NCI-H82 (cell line): ENCODE measurements around the gene PPIL1.
A peak's percentile ranks its signal among the peaks of the same experiment; 100 is the strongest.

Source experiments
- DNase-seq: peaks from one replicate; lab custom pipeline; 2025; lab: John Stamatoyannopoulos, UW

PPIL1 gene

GRCh38 chr6:36836111-36837021 lies 38.2 kb downstream of the PPIL1 start:
- no peak for DNase-seq

GRCh38 chr6:36834576-36835341 lies 39.8 kb downstream of the PPIL1 start:
- DNase-seq: peak; percentile 71

DNA sequence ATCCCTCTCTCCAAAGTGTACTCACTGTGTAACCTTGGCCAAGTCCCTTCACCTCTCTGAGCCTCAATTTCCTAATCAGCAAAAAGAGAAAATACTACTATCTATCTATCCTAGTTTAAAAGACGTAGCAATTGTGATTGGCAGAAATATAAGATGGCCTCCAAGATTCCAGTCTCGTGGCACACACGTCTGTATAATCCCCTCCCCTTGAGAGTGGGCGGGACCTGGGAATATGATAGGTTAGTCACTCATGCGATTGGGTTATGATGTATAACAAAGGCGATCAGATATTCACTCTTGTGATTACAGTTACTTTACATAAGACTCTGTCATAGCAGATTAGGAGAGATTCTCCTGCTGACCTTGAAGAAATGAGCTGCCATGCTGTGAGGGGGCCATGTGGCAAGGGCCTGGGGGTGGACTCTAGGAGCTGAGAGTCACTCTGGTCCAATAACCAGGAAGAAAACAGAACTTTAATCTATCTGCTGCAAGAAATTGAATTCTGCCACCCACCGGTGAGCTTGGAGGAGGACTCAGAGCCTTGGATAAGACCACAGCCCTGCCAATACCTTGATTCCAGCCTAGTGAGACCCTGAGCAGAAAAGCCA lies 41.3 kb downstream of the PPIL1 start:
- no peak for DNase-seq

- no peak for DNase-seq
Observed at GRCh38 chr6:36832313-36832712, 42.3 kb downstream of the PPIL1 start.

- no peak for DNase-seq
Observed at GRCh38 chr6:36830577-36830976, 44.0 kb downstream of the PPIL1 start.

GRCh38 chr6:36829919-36830544 lies 44.6 kb downstream of the PPIL1 start:
- no peak for DNase-seq

DNA sequence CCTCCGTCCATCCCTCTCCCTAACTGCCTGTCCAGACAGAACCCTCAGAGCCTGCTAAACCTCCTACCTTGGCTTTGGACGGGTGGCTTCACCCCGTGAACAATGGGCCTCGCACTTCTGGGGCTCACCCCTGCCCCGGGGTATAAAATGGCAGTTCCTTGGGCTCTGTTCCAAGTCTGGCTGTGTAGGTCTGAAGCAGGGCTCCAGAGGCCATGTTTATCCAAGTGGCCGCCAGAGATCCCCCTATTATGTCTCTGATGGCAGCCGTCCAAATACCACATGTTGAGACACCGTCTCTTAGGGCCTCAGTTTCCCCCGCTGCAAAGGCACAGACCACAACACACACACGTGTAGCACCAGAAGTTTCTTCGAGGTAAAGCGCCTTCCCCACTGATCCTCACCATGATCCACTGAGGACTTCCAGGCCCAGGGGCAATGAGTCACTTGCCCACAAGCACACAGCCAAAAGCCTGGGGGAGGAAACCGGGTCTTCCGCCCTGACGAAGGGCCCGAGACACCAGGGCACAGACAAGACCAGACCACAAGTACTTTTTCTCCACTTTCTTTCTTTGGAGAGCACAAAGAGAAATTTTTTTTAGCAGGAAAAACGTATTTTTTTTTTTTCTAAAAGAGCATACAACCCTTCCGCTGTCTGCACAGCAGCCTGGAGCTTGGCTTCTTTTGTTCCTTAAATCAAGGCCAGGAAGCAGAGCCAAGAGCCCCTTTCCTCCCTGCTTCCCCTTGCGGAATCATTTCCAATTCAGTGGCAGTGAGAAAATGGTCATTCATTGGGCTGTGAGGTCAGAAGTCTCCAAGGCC lies 47.1 kb downstream of the PPIL1 start:
- DNase-seq: no peak

GRCh38 chr6:36826520-36827227 lies 47.9 kb downstream of the PPIL1 start:
- no peak for DNase-seq

DNA sequence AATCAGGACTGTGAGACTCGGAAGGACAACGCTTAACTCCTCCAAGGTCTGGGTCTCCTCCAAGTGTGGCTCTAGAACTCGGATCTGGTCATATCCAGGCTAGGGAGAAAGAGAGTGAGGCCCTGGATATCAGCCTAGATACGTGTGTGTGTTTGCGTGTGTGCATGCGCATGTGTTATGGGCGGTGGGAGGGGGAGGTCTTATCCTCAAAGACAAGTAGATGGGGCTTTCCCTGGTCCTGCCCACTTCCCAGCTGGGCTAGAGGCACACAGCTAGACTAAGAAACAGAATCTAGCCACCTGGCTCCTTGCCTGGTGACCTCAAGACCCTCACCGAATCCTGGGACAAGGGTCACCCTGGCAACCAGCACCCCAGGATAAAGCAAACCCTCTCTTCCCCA lies 48.6 kb downstream of the PPIL1 start:
- no peak for DNase-seq

GRCh38 chr6:36825452-36825851 lies 49.2 kb downstream of the PPIL1 start:
- DNase-seq: no peak

GRCh38 chr6:36824253-36824652 lies 50.4 kb downstream of the PPIL1 start:
- DNase-seq: no peak

- no peak for DNase-seq
Observed at GRCh38 chr6:36823421-36824096, 51.0 kb downstream of the PPIL1 start.

DNA sequence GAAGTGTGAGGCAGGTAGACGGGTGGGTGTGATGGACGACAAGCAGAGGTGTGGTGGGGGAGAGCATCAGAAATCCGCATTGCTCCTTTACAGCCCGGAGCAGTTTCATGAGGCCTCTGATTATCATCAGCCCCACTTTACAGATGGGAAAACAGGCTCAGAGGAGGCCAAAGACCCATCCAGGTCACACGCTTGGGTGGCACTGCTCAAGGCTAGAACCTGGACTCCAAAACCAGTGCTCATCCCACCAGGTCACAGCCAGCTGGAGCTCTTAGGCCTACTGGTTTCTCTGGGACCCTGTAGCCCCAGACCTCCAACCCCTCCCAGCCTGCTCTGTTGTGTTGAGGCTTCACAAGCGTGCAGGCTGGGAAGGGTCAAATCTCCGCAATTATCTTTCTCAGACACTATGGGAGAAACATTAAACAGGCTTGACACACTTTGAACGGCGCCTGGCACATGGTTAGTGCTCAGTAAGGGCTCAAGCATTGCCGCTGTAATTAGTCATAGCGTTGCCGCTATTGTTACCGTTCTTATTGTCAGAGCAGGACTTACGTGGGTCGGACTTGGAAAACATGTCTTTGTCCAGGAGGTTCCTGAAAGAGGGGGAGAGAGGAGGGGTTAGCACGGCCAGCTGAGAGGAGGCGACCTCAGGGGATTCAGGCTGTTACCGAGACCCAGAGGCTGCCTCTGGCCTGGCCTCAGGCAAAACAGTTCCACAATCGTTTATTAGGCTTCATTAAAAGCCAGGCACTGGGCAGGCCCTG lies 51.9 kb downstream of the PPIL1 start:
- no peak for DNase-seq

GRCh38 chr6:36821581-36822335 lies 52.8 kb downstream of the PPIL1 start:
- peak; percentile 74 for DNase-seq

GRCh38 chr6:36820700-36821580 lies 53.7 kb downstream of the PPIL1 start:
- no peak for DNase-seq

- no peak for DNase-seq
Observed at GRCh38 chr6:36818756-36819155, 55.8 kb downstream of the PPIL1 start.

- no peak for DNase-seq
Observed at GRCh38 chr6:36817847-36818246, 56.8 kb downstream of the PPIL1 start.
